Psoas muscle (tissue), 8 donors: ENCODE results near the gene HLA-DQB1. TPM values are rescaled to one million over a fixed set of nuclear protein-coding genes. Genes with fewer than 3 reads are reported as not detected.

Experiments
- ATAC-seq, 4 donors: fragments of 200-7000 bp; cut with Tn5 transposase; one replicate each; pipeline ENCODE4 v1.9.1; 2020; ENCODE audit warnings: moderate library complexity in 3 of 4, mild to moderate bottlenecking in 2 of 4
- DNase-seq, 2 donors: peaks; one replicate each; pipeline ENCODE4 v3.0.0-alpha.2; 2020
- H3K27ac ChIP-seq: fragments of 200-600 bp; one replicate; pipeline ENCODE4 v1.8.0; 2022
- H3K27me3 ChIP-seq, 3 donors: fragments of 200-600 bp in 1 of 3; one replicate each; pipeline versions ENCODE4 v1.6.1 to v1.8.0; 2013 to 2022; ENCODE audit warnings: low read length in 2 of 3, mild to moderate bottlenecking in 2 of 3, moderate library complexity in 1 of 3; ENCODE audit not compliant: insufficient read depth in 3 of 3
- H3K36me3 ChIP-seq, 2 donors: fragments of 200-600 bp in 1 of 2; one replicate each; pipeline versions ENCODE4 v1.6.1 to v1.8.0; 2013 to 2022; ENCODE audit warnings: low read depth in 1 of 2, mild to moderate bottlenecking in 1 of 2, moderate library complexity in 1 of 2; ENCODE audit not compliant: insufficient read depth in 1 of 2
- H3K4me1 ChIP-seq: fragments of 200-600 bp; one replicate; pipeline ENCODE4 v1.8.0; 2022
- H3K4me3 ChIP-seq: fragments of 200-600 bp; one replicate; pipeline ENCODE4 v1.8.0; 2022; ENCODE audit warnings: mild to moderate bottlenecking
- H3K9me3 ChIP-seq: fragments of 200-600 bp; one replicate; pipeline ENCODE4 v1.8.0; 2022
- WGBS, 3 donors: extraction: QIAGEN DNeasy Blood & Tissue Kit; methylation state at CpG; one replicate each; pipeline versions ENCODE4 v1.1.6 to v1.1.7; 2013; 5-methylcytosine and 5-hydroxymethylcytosine counted together
- intact Hi-C, 2 donors: fragments of 100-400 bp; cut with DNase I; formaldehyde crosslinking; loops; one replicate each; pipeline versions ENCODE4 v1.11.0 to v1.14.2; 2022
- polyA plus RNA-seq, 3 donors: library from polyadenylated mRNA; stranded (reverse); fragments of 200-250 nt; gene quantifications; one replicate each; pipeline ENCODE4 v1.2.3, GENCODE V29; 2013
- total RNA-seq, 4 donors: library from RNA; stranded (reverse); fragmentation: NEBNext Ultra II Directional in 2 of 4; extraction: Animal tissue kit (Norgen Biotek cat#: 25700) in 2 of 4; gene quantifications; one replicate each; pipeline versions ENCODE4 v1.2.1 to v1.2.4, GENCODE V29; 2021 to 2023
- TF ChIP-seq, protein P1 (sequence below): fragments of 200-600 bp; IDR thresholded peaks from one replicate; pipeline ENCODE4 v1.8.0; 2022; ENCODE audit warnings: antibody characterized with exemption
- donor health status: healthy with polysubstance abuse.
- donor health status: DM: no; HTN: no; CAD: no; lungs with moderate emphysema.
- donor health status: Bipolar disorder and iron deficiency.
- donor health status: healthy.
- donor health status: DM: yes; HTN: yes; CAD: no.
- donor health status: DM: no; HTN: no; CAD: no.
- donor health status: DM: no; HTN: no; CAD: no.
- donor health status: DM: yes; HTN: yes; CAD: no.

HLA-DQB1 gene
- total and polyA plus RNA-seq, 7 donors = 2.9 to 10.8 (median 5.4) TPM

- TF ChIP-seq, protein P1, sequence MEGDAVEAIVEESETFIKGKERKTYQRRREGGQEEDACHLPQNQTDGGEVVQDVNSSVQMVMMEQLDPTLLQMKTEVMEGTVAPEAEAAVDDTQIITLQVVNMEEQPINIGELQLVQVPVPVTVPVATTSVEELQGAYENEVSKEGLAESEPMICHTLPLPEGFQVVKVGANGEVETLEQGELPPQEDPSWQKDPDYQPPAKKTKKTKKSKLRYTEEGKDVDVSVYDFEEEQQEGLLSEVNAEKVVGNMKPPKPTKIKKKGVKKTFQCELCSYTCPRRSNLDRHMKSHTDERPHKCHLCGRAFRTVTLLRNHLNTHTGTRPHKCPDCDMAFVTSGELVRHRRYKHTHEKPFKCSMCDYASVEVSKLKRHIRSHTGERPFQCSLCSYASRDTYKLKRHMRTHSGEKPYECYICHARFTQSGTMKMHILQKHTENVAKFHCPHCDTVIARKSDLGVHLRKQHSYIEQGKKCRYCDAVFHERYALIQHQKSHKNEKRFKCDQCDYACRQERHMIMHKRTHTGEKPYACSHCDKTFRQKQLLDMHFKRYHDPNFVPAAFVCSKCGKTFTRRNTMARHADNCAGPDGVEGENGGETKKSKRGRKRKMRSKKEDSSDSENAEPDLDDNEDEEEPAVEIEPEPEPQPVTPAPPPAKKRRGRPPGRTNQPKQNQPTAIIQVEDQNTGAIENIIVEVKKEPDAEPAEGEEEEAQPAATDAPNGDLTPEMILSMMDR = peak; percentile 6
- Histone ChIP-seq H3K9me3 (no peaks in the 10 kb centered on the region), H3K27ac (no peak overlapping the region), H3K27me3 (no peaks in the 10 kb centered on the region), H3K4me1 (no peaks in the 10 kb centered on the region), H3K36me3 (no peaks in the 10 kb centered on the region), H3K4me3 (no peak overlapping the region)
- ATAC-seq (peak in 2 of 4 donors; percentile 51 to 67), DNase-seq (peak in 1 of 2 donors; percentile 57)
- intact Hi-C loops = no loop called here
- WGBS, 3 donors = 0 to 41% (median 0%) methylated on average over 1 of the region's 1 CpG
Observed at GRCh38 chr6:32622545-32623401, 43.7 kb downstream of the HLA-DQB1 start.

DNA sequence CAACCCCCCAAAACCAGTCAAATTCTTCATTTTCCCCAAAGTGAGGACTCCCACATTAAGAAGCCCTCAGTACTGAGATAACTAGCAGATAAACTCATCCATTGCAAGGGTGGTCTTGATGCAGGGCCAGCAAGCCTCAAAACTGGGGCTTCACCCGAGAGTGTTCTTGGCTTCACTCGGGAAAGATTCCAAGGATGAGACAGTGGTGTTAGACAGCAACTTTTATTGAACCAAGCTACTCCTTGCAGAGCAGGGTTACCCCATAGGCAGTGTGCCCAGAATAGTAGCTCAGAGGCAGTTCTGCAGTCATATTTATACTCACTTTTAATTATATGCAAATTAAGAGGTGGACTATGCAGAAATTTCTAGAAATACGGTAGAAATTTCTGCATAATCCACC, 45.1 kb downstream of the HLA-DQB1 start:
- Histone ChIP-seq H3K4me3 (no peak overlapping the region), H3K9me3 (no peaks in the 10 kb centered on the region), H3K4me1 (no peaks in the 10 kb centered on the region), H3K27ac (no peak overlapping the region), H3K36me3 (no peaks in the 10 kb centered on the region), H3K27me3 (no peaks in the 10 kb centered on the region)
- intact Hi-C loops = no loop called here
- TF ChIP-seq, protein P1 = no peak
- WGBS, 3 donors = 20 to 33% (median 31%) methylated on average over 3 of the region's 3 CpGs
- DNase-seq = no peak
- ATAC-seq = no peak

DNA sequence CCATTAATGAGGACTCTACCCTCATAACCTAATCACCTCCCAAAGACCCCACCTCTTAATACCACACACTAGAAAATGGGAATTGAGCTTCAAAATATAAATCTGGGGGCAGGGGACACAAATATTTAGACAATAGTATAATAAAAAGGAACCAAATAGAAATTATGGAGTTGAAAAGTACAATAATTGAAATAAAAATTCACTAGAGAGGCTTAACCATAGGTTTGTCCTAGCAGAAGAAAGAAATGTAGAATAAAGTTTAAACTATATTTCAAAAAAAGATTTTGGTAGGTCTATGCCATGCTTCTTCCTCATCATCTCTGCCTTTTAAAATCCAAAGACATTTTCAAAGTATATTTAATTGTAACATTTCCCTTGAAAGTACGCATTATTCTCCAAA, 48.7 kb downstream of the HLA-DQB1 start:
- no peaks in the 10 kb centered on the region for H3K36me3 ChIP-seq
- 41 to 97% (median 47%) methylated on average over 1 of the region's 1 CpG for WGBS, 3 donors
- H3K4me1 ChIP-seq = no peaks in the 10 kb centered on the region
- ATAC-seq (no peak), DNase-seq (no peak)
- no peaks in the 10 kb centered on the region for H3K9me3 ChIP-seq
- intact Hi-C loops = no loop called here
- TF ChIP-seq, protein P1 = no peak
- H3K27ac ChIP-seq = no peak overlapping the region
- no peak overlapping the region for H3K4me3 ChIP-seq
- H3K27me3 ChIP-seq = no peaks in the 10 kb centered on the region

DNA sequence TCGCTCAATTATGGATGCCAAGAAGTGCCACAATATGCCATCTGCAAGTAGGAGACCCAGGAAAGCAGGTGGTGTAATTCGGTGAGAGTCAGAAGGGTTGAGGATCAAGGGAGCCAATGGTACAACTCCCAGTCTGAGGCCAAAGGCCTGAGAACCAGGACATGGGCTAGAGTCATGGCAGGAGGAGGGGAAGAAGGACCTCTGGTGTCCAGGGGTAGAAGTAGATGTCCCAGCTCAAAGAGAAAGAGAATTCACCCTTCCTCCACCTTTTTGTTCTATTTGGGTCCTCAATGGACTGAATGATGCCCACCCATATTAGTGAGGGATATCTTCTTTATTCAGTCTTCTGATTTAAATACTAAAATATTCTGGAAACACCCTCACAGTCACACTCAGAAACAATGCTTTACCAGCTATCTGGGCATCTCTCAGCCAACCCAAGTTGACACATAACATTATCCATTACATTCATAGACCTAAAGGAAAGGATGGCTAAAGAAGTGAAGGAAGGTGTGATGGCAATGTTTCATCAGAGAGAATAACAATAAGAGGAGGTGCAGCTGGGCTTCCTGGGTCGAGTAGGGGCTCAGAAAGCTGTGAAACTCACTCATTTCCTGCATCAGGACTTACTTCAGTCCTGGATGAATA, 50.4 kb downstream of the HLA-DQB1 start:
- DNase-seq (no peak), ATAC-seq (no peak)
- TF ChIP-seq, protein P1 = no peak
- WGBS, 3 donors = 30 to 43% (median 30%) methylated on average over 3 of the region's 3 CpGs
- Histone ChIP-seq H3K36me3 (no peaks in the 10 kb centered on the region), H3K27ac (no peak overlapping the region), H3K4me3 (no peak overlapping the region), H3K27me3 (no peaks in the 10 kb centered on the region), H3K9me3 (no peaks in the 10 kb centered on the region), H3K4me1 (no peaks in the 10 kb centered on the region)
- intact Hi-C loops = no loop called here
